IMR-90 (cell line): ENCODE results near the gene CD244. TPM values are rescaled to one million over a fixed set of nuclear protein-coding genes. Genes with fewer than 3 reads are reported as not detected.

Experiments used
- ATAC-seq: fragments of 200-7000 bp; cut with Tn5 transposase; 2 replicates; pipeline ENCODE4 v1.9.1; 2020; ENCODE audit warnings: low read depth, mild to moderate bottlenecking, moderate library complexity
- BruUV-seq: library from RNA; stranded (reverse); fragments of 400-500 nt; replicated peaks from 2 replicates; lab custom pipeline; 2021; lab: Mats Ljungman, UMichigan
- CTCF ChIA-PET: fragments of 300-600 bp; formaldehyde crosslinking; extraction: SDS; loops from one replicate; lab custom pipeline; 2021; ENCODE audit warnings: antibody characterized with exemption; lab: Yijun Ruan, JAX
- POLR2A ChIA-PET: fragments of 300-600 bp; sonication (Branson Sonifier 250); formaldehyde crosslinking; loops from one replicate; lab custom pipeline; 2022; ENCODE audit warnings: antibody characterized with exemption; ENCODE audit not compliant: unreplicated experiment; lab: Charles Lee
- DNase-seq: peaks from one replicate; pipeline ENCODE4 v3.0.0; 2013
- H2AFZ ChIP-seq: replicated peaks from 2 replicates; pipeline ENCODE3; 2013; ENCODE audit warnings: low read length, mild to moderate bottlenecking; ENCODE audit not compliant: poor library complexity
- H2AK5ac ChIP-seq: 2 replicates; pipeline ENCODE4 v1.6.1; 2013; ENCODE audit warnings: low read depth, low read length, inconsistent platforms
- H2AK9ac ChIP-seq: replicated peaks from 2 replicates; pipeline ENCODE3; 2013; ENCODE audit warnings: mild to moderate bottlenecking, low read depth, low read length, moderate library complexity; ENCODE audit not compliant: poor library complexity
- H2BK120ac ChIP-seq: 2 replicates; pipeline ENCODE4 v1.6.1; 2013; ENCODE audit warnings: low read depth, low read length, inconsistent platforms
- H2BK15ac ChIP-seq: 3 replicates; pipeline ENCODE4 v1.6.1; 2013; ENCODE audit warnings: low read depth, low read length, inconsistent platforms
- H2BK20ac ChIP-seq: 2 replicates; pipeline ENCODE4 v1.6.1; 2013; ENCODE audit warnings: low read depth, mild to moderate bottlenecking, inconsistent platforms, low read length, moderate library complexity
- H2BK5ac ChIP-seq: 2 replicates; pipeline ENCODE4 v1.6.1; 2013; ENCODE audit warnings: mild to moderate bottlenecking, low read depth, low read length, inconsistent platforms; ENCODE audit not compliant: poor library complexity, severe bottlenecking
- H3K14ac ChIP-seq: replicated peaks from 2 replicates; pipeline ENCODE4 v1.6.1; 2013; ENCODE audit warnings: low read depth, low read length, inconsistent platforms
- H3K18ac ChIP-seq: 2 replicates; pipeline ENCODE4 v1.6.1; 2013; ENCODE audit warnings: low read depth, low read length, control low read depth
- H3K23ac ChIP-seq: 2 replicates; pipeline ENCODE4 v1.6.1; 2013; ENCODE audit warnings: low read depth, low read length, inconsistent platforms
- H3K27ac ChIP-seq: 2 replicates; pipeline ENCODE4 v1.5.1; 2013; ENCODE audit warnings: mild to moderate bottlenecking, control low read depth, low read length; ENCODE audit not compliant: insufficient read depth
- H3K27me3 ChIP-seq: 2 replicates; pipeline ENCODE4 v1.6.1; 2013; ENCODE audit warnings: low read length; ENCODE audit not compliant: control insufficient read depth, insufficient read depth
- H3K36me3 ChIP-seq: 2 replicates; pipeline ENCODE4 v1.6.1; 2013; ENCODE audit warnings: low read length, mixed read lengths; ENCODE audit not compliant: control insufficient read depth, insufficient read depth
- H3K4ac ChIP-seq: 2 replicates; pipeline ENCODE4 v1.6.1; 2013; ENCODE audit warnings: low read depth, low read length, inconsistent platforms
- H3K4me1 ChIP-seq: 2 replicates; pipeline ENCODE4 v1.6.1; 2013; ENCODE audit warnings: low read length, mixed read lengths; ENCODE audit not compliant: control insufficient read depth, insufficient read depth
- H3K4me2 ChIP-seq: 2 replicates; pipeline ENCODE4 v1.6.1; 2013; ENCODE audit warnings: low read depth, mild to moderate bottlenecking, control low read depth, low read length, moderate library complexity
- H3K4me3 ChIP-seq: 2 replicates; pipeline ENCODE4 v1.5.1; 2013; ENCODE audit warnings: low read depth, mild to moderate bottlenecking, control low read depth, low read length, moderate library complexity; ENCODE audit not compliant: insufficient read depth
- H3K56ac ChIP-seq: 2 replicates; pipeline ENCODE4 v1.6.1; 2013; ENCODE audit warnings: low read length, inconsistent platforms; ENCODE audit not compliant: insufficient read depth; ENCODE audit errors: extremely low read depth
- H3K79me1 ChIP-seq, 2 experiments: 2 replicates each; pipeline ENCODE4 v1.6.1; 2013; ENCODE audit warnings: low read length in 2 of 2, inconsistent platforms in 1 of 2, low read depth in 1 of 2
- H3K9ac ChIP-seq: 2 replicates; pipeline ENCODE4 v1.6.1; 2013; ENCODE audit warnings: low read depth, low read length, control low read depth
- H3K9me1 ChIP-seq: 2 replicates; pipeline ENCODE4 v1.6.1; 2013; ENCODE audit warnings: low read length, inconsistent platforms; ENCODE audit not compliant: insufficient read depth
- H3K9me3 ChIP-seq: 2 replicates; pipeline ENCODE4 v1.6.1; 2013; ENCODE audit warnings: low read length; ENCODE audit not compliant: control insufficient read depth, insufficient read depth
- H4K20me1 ChIP-seq: 2 replicates; pipeline ENCODE4 v1.6.1; 2013; ENCODE audit warnings: low read length, inconsistent platforms; ENCODE audit not compliant: insufficient read depth
- H4K5ac ChIP-seq: 2 replicates; pipeline ENCODE4 v1.6.1; 2013; ENCODE audit warnings: mild to moderate bottlenecking, low read depth, low read length, control low read depth
- H4K8ac ChIP-seq, 2 experiments: 2 replicates each; pipeline ENCODE4 v1.6.1; 2013; ENCODE audit warnings: low read depth in 2 of 2, low read length in 2 of 2, control low read depth in 1 of 2, inconsistent platforms in 1 of 2
- H4K91ac ChIP-seq: 2 replicates; pipeline ENCODE4 v1.6.1; 2013; ENCODE audit warnings: low read depth, low read length, inconsistent platforms; ENCODE audit not compliant: insufficient read depth
- BHLHE40 ChIP-seq: fragments of 150-350 bp; IDR thresholded peaks from 2 replicates; pipeline ENCODE4 v1.6.1; 2016; ENCODE audit warnings: mild to moderate bottlenecking, low read depth, low read length
- CHD1 ChIP-seq: IDR thresholded peaks from 2 replicates; pipeline ENCODE4 v1.6.1; 2012; ENCODE audit warnings: low read depth, low read length, improper control_type of control experiment
- FOS ChIP-seq: fragments of 150-350 bp; IDR thresholded peaks from 2 replicates; pipeline ENCODE4 v1.6.1; 2016; ENCODE audit warnings: low read depth, low read length
- MAZ ChIP-seq: IDR thresholded peaks from 2 replicates; pipeline ENCODE4 v1.6.1; 2012; ENCODE audit warnings: low read depth, mild to moderate bottlenecking, low read length, improper control_type of control experiment, moderate library complexity, borderline replicate concordance
- RAD21 ChIP-seq: IDR thresholded peaks from 2 replicates; pipeline ENCODE4 v1.6.1; 2012; ENCODE audit warnings: low read length, improper control_type of control experiment
- RFX5 ChIP-seq: IDR thresholded peaks from 2 replicates; pipeline ENCODE4 v1.8.0; 2012; ENCODE audit warnings: low read depth, mild to moderate bottlenecking, low read length, moderate library complexity
- SMC3 ChIP-seq: fragments of 150-350 bp; IDR thresholded peaks from 2 replicates; pipeline ENCODE4 v1.6.1; 2016; ENCODE audit warnings: low read depth, mild to moderate bottlenecking, antibody characterized with exemption, low read length, moderate library complexity
- dilution Hi-C: fragments of 300-500 bp; cut with HindIII; formaldehyde crosslinking; loops from one replicate; pipeline ENCODE4 v1.14.3; 2018; ENCODE audit warnings: low sequenced_read_pairs; ENCODE audit not compliant: unreplicated experiment
- in situ Hi-C: fragments of 300-500 bp; cut with MboI; formaldehyde crosslinking; loops from 3 replicates; pipeline ENCODE4 v1.14.3; 2019; ENCODE audit warnings: low sequenced_read_pairs, inconsistent platforms, mixed read lengths
- intact Hi-C: fragments of 100-400 bp; cut with micrococcal nuclease; formaldehyde crosslinking; loops from 2 replicates; pipeline ENCODE4 v1.10.0; 2022
- polyA plus RNA-seq, 3 experiments: library from polyadenylated mRNA; depleted of rRNA; stranded (reverse); fragments of >200 nt; gene quantifications; 2 replicates each; pipeline ENCODE4 v1.2.3, GENCODE V29; 2012; ENCODE audit warnings: low replicate concordance in 1 of 3
- total RNA-seq: library from RNA; depleted of rRNA; stranded (reverse); fragments of >200 nt; gene quantifications from 2 replicates; pipeline ENCODE4 v1.2.3, GENCODE V29; 2012
- TF ChIP-seq, protein P1 (sequence below): fragments of 150-350 bp; IDR thresholded peaks from 2 replicates; pipeline ENCODE4 v1.6.1; 2016; ENCODE audit warnings: low read depth, mild to moderate bottlenecking, low read length, moderate library complexity, borderline replicate concordance

CD244 gene
- total and polyA plus RNA-seq, 2 of the 4 experiments (the other 2 are of a cell fraction), result not detected

- Histone ChIP-seq H3K9me1 (no peaks in the 10 kb centered on the region), H3K9ac (no peak overlapping the region), H4K91ac (no peak overlapping the region), H3K36me3 (no peaks in the 10 kb centered on the region), H3K18ac (no peak overlapping the region), H2AK5ac (no peak overlapping the region), H3K4me1 (no peaks in the 10 kb centered on the region), H4K20me1 (no peaks in the 10 kb centered on the region), H3K27ac (no peak overlapping the region), H4K8ac (no peak overlapping the region), H3K27me3 (no peaks in the 10 kb centered on the region), H3K4me3 (no peak overlapping the region), H3K79me1 (no peaks in the 10 kb centered on the region), H2BK5ac (no peak overlapping the region), H2BK120ac (no peak overlapping the region), H2AFZ (no peak overlapping the region), H2AK9ac (no peak overlapping the region), H3K4me2 (no peak overlapping the region), H3K4ac (no peak overlapping the region), H3K23ac (no peak overlapping the region), H3K56ac (no peak overlapping the region), H3K14ac (no peak overlapping the region), H2BK15ac (no peak overlapping the region), H3K9me3 (no peaks in the 10 kb centered on the region), H2BK20ac (no peak overlapping the region), H4K5ac (no peak overlapping the region)
- in situ Hi-C loops (no loop called here), intact Hi-C loops (no loop called here), dilution Hi-C loops (no loop called here)
- no TSS peak for BruUV-seq
- CTCF ChIA-PET, result no interaction called here
- no peak for TF ChIP-seq RFX5
- no peak for TF ChIP-seq FOS
- TF ChIP-seq SMC3, result no peak
- TF ChIP-seq, protein P1, sequence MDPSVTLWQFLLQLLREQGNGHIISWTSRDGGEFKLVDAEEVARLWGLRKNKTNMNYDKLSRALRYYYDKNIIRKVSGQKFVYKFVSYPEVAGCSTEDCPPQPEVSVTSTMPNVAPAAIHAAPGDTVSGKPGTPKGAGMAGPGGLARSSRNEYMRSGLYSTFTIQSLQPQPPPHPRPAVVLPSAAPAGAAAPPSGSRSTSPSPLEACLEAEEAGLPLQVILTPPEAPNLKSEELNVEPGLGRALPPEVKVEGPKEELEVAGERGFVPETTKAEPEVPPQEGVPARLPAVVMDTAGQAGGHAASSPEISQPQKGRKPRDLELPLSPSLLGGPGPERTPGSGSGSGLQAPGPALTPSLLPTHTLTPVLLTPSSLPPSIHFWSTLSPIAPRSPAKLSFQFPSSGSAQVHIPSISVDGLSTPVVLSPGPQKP, result no peak
- TF ChIP-seq BHLHE40, result no peak
- no peak for TF ChIP-seq RAD21
- no peak for TF ChIP-seq MAZ
- no peak for TF ChIP-seq CHD1
- ATAC-seq (no peak), DNase-seq (no peak)
- POLR2A ChIA-PET, result no interaction called here
Observed at GRCh38 chr1:160866001-160866694, 3.5 kb upstream of the CD244 start.
